Medulla oblongata (tissue), 1 donor: ENCODE results near the gene TCF7L2.
A peak's percentile ranks its signal among the peaks of the same experiment; 100 is the strongest.
"Not testable (repeated sequence)": the region's sequence is repeated elsewhere in the genome, so short reads cannot be mapped to it uniquely, and the experiment has no call there.

Experiments
- DNase-seq: peaks from one replicate; pipeline ENCODE4 v3.0.0-alpha.2; 2015; ENCODE audit errors: extremely low spot score

TCF7L2 gene

DNA sequence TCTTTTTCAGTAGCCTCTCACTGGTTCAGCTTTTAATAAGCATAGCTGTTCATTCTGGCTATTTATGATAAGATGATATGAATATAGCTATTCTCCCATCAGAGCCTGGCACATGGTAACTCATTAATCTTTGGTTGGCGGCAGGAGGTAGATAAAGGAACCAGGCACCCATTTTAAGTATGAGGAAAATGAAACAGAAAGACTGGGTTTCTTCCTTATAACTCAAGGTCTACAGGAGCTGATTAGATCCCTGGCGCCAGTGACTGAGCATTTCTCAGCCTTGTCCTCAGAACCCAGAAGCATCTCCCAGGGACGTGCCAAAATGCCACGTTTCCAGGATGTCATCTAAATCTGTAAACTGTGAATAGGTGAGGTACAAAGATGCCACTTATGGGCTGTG is 141.9 kb downstream of the TCF7L2 start:
- DNase-seq, result no peak

- no peak for DNase-seq
These were observed 143.4 kb downstream of the TCF7L2 start for GRCh38 chr10:113093188-113094113.

DNA sequence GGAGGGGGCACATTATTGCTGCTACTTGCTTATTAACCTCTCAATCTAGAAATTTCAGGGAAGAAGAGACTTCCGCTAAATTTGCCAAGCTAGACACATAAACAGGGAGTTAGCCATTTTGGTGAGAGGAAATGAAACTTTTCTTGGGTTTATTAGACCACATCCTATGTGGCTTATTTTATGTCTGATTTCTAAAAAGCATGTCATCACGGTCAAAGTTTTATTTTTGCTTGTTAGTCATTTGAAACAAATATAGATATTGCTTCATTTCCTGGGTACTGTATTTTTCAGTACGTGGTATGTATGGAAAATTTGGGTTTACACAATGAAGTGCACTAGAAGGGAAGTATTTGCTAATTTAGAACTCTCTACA is 144.1 kb downstream of the TCF7L2 start:
- DNase-seq, result no peak

DNA sequence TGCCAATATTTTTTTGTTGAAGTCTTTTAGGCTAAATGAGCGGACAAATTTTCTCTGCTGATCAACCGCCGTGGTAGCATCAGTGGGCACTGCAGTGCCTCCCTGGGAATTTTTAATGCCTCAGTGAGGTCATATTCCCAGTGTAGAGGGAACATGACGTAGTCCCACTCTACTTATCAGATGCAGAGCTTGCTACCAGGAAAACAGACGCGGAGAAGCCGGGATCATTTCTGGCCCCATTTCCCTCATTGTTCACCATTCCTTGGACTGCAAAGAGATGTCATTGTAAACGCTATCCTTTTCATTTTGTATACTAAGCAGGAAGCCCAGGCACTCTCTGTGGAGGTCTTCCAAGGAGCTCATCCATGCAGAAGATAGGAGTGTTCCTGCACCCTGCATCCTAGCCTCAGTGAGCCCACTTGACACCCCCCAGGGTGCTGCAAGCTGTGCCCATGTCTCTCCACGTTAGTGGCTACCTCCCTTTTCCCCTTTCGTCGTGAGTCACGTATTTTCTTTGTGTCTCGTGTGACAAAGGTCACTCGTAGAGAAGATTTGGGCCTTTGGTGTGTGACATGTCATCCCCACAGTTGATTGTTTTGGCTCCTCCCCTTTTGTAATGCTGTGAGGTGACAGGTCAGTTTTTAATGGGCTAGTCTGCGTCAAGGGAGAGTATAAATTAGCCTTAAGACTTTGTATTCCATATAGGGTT is 145.5 kb downstream of the TCF7L2 start:
- no peak for DNase-seq

- DNase-seq, result peak; percentile 45
These were observed 146.3 kb downstream of the TCF7L2 start for GRCh38 chr10:113096128-113096996.

DNA sequence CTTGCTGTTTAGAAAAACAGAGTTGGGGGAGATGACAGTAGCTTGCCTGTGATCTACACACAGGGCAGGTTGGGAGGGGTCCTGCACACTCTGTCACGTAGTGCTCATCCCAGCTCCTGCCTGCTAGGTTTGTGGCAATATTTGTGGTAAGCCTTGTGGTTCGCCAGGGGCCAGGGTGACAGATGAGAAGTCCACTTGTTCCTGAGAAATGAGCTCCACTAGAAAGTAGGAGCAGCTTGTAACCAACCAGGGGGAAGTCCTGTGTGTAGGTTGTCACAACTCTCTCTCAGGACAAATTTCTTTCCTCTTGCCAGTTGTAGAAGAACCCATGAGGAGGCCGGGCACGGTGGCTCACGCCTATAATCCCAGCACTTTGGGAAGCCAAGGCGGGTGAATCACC is 147.0 kb downstream of the TCF7L2 start:
- no peak for DNase-seq

- no peak for DNase-seq
These were observed 149.6 kb downstream of the TCF7L2 start for GRCh38 chr10:113099431-113100183.

GRCh38 chr10:113100281-113100680 is 150.2 kb downstream of the TCF7L2 start:
- DNase-seq, result no peak

GRCh38 chr10:113103131-113103840 is 153.2 kb downstream of the TCF7L2 start:
- no peak for DNase-seq

- no peak for DNase-seq
These were observed 154.0 kb downstream of the TCF7L2 start for GRCh38 chr10:113104047-113104446.

DNA sequence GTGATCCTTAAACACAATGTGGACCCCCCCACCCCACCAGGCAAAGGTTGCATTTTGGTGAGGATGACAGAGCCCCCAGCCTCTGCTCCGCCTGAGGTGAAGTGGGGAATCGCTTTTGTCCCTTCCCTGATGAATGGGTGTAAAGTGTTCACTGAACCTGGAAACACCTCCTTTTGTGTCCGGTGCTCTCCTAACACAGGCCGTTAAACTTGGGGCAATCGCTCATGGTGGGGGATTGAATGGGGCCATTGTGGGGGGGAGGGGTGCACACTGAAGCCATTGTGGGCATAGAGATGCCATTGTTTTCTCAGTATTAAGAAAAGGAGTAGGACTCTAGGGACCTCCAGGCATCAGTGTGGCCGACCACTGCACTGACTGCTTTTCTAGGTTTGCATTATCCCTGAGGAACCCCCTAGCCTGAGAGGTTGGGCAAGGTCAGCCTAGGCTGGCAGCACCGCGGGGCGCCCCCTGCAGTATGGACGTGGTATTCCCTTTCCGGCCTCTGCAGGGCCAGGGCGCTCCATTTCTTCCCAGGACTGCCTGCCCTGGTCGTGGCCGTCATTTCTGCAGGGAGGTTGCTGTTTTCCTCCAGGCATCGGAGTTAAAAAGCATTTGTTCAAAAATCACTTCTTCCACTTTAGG is 158.3 kb downstream of the TCF7L2 start:
- DNase-seq, result peak; percentile 32

- no peak for DNase-seq
These were observed 158.9 kb downstream of the TCF7L2 start for GRCh38 chr10:113108948-113109347.

- not testable (repeated sequence) for DNase-seq
These were observed 159.4 kb downstream of the TCF7L2 start for GRCh38 chr10:113109482-113109881.

DNA sequence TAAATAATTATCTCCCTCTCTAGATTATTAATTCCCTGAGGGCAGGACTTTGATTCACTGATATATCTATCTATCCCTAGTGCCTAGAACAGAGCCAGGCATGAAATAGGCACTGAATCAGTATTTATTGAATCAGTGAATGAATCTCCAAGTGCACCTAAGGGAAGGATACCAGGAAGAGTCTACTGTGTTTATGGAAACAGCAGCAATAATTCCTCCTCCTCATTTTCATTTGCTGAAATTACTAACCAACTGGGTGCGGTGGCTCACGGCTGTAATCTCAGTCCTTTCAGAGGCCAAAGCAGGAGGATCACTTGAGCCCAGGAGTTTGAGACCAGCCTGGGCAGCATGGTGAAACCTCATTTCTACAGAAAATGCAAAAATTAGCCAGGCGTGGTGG is 161.2 kb downstream of the TCF7L2 start:
- no peak for DNase-seq

- no peak for DNase-seq
These were observed 162.1 kb downstream of the TCF7L2 start for GRCh38 chr10:113111900-113112853.

GRCh38 chr10:113113241-113113640 is 163.2 kb downstream of the TCF7L2 start:
- DNase-seq, result no peak

DNA sequence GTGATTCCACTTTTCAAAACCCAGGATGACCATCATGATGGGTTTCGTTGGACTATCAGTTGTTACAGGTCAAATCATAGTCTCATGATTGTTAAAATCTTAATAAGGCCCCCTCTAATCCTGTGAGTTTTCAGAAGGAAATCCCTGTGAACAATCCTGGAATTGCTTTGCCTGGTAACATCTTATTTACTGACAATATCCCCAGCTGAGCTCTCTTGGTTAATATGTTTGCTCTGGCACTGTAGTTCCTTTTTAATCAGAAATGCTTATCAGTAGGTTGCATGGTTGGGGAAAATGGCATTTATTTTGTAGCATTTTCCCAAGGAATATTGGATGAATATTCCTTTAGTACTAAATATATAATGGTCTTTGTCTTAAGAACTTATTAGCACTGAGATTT is 163.9 kb downstream of the TCF7L2 start:
- no peak for DNase-seq

- no peak for DNase-seq
These were observed 165.5 kb downstream of the TCF7L2 start for GRCh38 chr10:113115556-113115955.

- DNase-seq, result no peak
These were observed 168.8 kb downstream of the TCF7L2 start for GRCh38 chr10:113118882-113119281.
